Endometrial microvascular endothelial cells (primary cell): Measurements from ENCODE around the gene LPIN3. TPM values are rescaled to one million over a fixed set of nuclear protein-coding genes. Genes with fewer than 3 reads are reported as not detected.

ENCODE experiments used
- in situ Hi-C: cut with HindIII; loops from 2 replicates; pipeline ENCODE4 v1.10.0; 2017; ENCODE audit warnings: low sequenced_read_pairs, low pct_unique_long_range_greater_than_20kb; ENCODE audit errors: inconsistent ontology term
- total RNA-seq: library from RNA; depleted of rRNA; stranded (reverse); fragments of >200 nt; gene quantifications from one replicate; pipeline ENCODE4 v1.2.3, GENCODE V29; 2015; ENCODE audit errors: inconsistent ontology term

Gene LPIN3
- total RNA-seq, 1 donor from 2014 or later = 5.3 TPM

GRCh38 chr20:41362748-41363140 is 22.1 kb downstream of the LPIN3 start:
- in situ Hi-C loops = no loop called here

- in situ Hi-C loops = no loop called here
Observed at GRCh38 chr20:41363601-41364000, 23.0 kb downstream of the LPIN3 start.

GRCh38 chr20:41364236-41364855 is 23.7 kb downstream of the LPIN3 start:
- in situ Hi-C loops = no loop called here

GRCh38 chr20:41364967-41365765 is 24.5 kb downstream of the LPIN3 start:
- in situ Hi-C loops = no loop called here

GRCh38 chr20:41365777-41366545 is 25.3 kb downstream of the LPIN3 start:
- in situ Hi-C loops = no loop called here

- in situ Hi-C loops = no loop called here
Observed at GRCh38 chr20:41366546-41367392, 26.1 kb downstream of the LPIN3 start, which contains the start of gene EMILIN3. TSS of gene EMILIN3 (minus strand) at chr20:41366818. CDS start at chr20:41366634, 184 bp downstream.

GRCh38 chr20:41367393-41367695 is 26.7 kb downstream of the LPIN3 start:
- in situ Hi-C loops = no loop called here

- in situ Hi-C loops = no loop called here
Observed at GRCh38 chr20:41367956-41368355, 27.3 kb downstream of the LPIN3 start.

- in situ Hi-C loops = no loop called here
Observed at GRCh38 chr20:41369673-41370072, 29.1 kb downstream of the LPIN3 start.

- in situ Hi-C loops = no loop called here
Observed at GRCh38 chr20:41370176-41370575, 29.6 kb downstream of the LPIN3 start.

- in situ Hi-C loops = no loop called here
Observed at GRCh38 chr20:41371371-41371770, 30.8 kb downstream of the LPIN3 start.

- in situ Hi-C loops = no loop called here
Observed at GRCh38 chr20:41373251-41373783, 32.7 kb downstream of the LPIN3 start.

- in situ Hi-C loops = no loop called here
Observed at GRCh38 chr20:41373931-41374920, 33.6 kb downstream of the LPIN3 start.

GRCh38 chr20:41375846-41376245 is 35.2 kb downstream of the LPIN3 start:
- in situ Hi-C loops = no loop called here

GRCh38 chr20:41376349-41376748 is 35.7 kb downstream of the LPIN3 start:
- in situ Hi-C loops = no loop called here

GRCh38 chr20:41377275-41377674 is 36.7 kb downstream of the LPIN3 start:
- in situ Hi-C loops = no loop called here

GRCh38 chr20:41379551-41379950 is 38.9 kb downstream of the LPIN3 start:
- in situ Hi-C loops = no loop called here
